ENCODE results near the gene RAB41.

- no peak for TF ChIP-seq CTCF (IDR thresholded peaks at IDR 0.05; ENCODE audit: low read depth, low read length)
- TF ChIP-seq EZH2phosphoT487 (IDR thresholded peaks at IDR 0.05; ENCODE audit: low read depth): no peak
These were observed 13.9 kb upstream of the RAB41 start, which contains the start of gene ARR3 for GRCh38 chrX:70268034-70268433.
